Stimulated activated CD8-positive, alpha-beta memory T cell treated with anti-CD3 and anti-CD28 coated beads, Interleukin-15, amount 100 ng/mL, for 4 hours (primary cell): ENCODE results near the gene CRPPA.
A peak's percentile ranks its signal among the peaks of the same experiment; 100 is the strongest.
"Not testable (repeated sequence)": the region's sequence is repeated elsewhere in the genome, so short reads cannot be mapped to it uniquely, and the experiment has no call there.

Experiments
- DNase-seq, 2 donors: peaks; one replicate each; pipeline ENCODE4 v3.0.0-alpha.2; 2020; ENCODE audit warnings: low read depth in 2 of 2

The CRPPA gene

GRCh38 chr7:16421333-16422102 is at the start of gene CRPPA:
CRPPA (minus strand) TSS chr7:16421538; CDS start chr7:16421322, 216 bp downstream.
- peak in 1 of 2 donors; percentile 17 for DNase-seq

- no peak for DNase-seq
Observed at GRCh38 chr7:16465469-16466361, 44.4 kb upstream of the CRPPA start, which contains the start of gene SOSTDC1. SOSTDC1 (minus strand) TSS chr7:16465738; CDS start chr7:16465668, 70 bp downstream.

- no peak for DNase-seq
Observed at GRCh38 chr7:16463949-16464715, 42.8 kb upstream of the CRPPA start.

- no peak for DNase-seq
Observed at GRCh38 chr7:16463520-16463919, 42.2 kb upstream of the CRPPA start.

- no peak for DNase-seq
Observed at GRCh38 chr7:16462431-16462889, 41.1 kb upstream of the CRPPA start.

GRCh38 chr7:16460789-16461493 is 39.6 kb upstream of the CRPPA start:
- DNase-seq = no peak

- not testable (repeated sequence) for DNase-seq
Observed at GRCh38 chr7:16456303-16456702, 35.0 kb upstream of the CRPPA start.

- DNase-seq = no peak
Observed at GRCh38 chr7:16455591-16455990, 34.3 kb upstream of the CRPPA start.

GRCh38 chr7:16450366-16450765 is 29.0 kb upstream of the CRPPA start:
- DNase-seq = no peak

- DNase-seq = no peak
Observed at GRCh38 chr7:16447876-16448275, 26.5 kb upstream of the CRPPA start.

GRCh38 chr7:16446508-16446907 is 25.2 kb upstream of the CRPPA start:
- DNase-seq = no peak

- not testable (repeated sequence) for DNase-seq
Observed at GRCh38 chr7:16443871-16444270, 22.5 kb upstream of the CRPPA start.

GRCh38 chr7:16438988-16439387 is 17.6 kb upstream of the CRPPA start:
- DNase-seq = no peak

GRCh38 chr7:16436306-16436705 is 15.0 kb upstream of the CRPPA start:
- DNase-seq = no peak

GRCh38 chr7:16433568-16434122 is 12.3 kb upstream of the CRPPA start:
- DNase-seq = no peak

- DNase-seq = no peak
Observed at GRCh38 chr7:16432425-16432731, 11.0 kb upstream of the CRPPA start.

GRCh38 chr7:16431646-16432424 is 10.5 kb upstream of the CRPPA start:
- DNase-seq = no peak

GRCh38 chr7:16430133-16430532 is 8.8 kb upstream of the CRPPA start:
- no peak for DNase-seq

- no peak for DNase-seq
Observed at GRCh38 chr7:16428672-16429071, 7.3 kb upstream of the CRPPA start.

- no peak for DNase-seq
Observed at GRCh38 chr7:16428182-16428581, 6.8 kb upstream of the CRPPA start.
